MM.1S (cell line): ENCODE measurements around the gene CISD3.

ENCODE experiments used
- DNase-seq: peaks from one replicate; pipeline ENCODE4 v3.0.0-alpha.2; 2015
- H2AFZ ChIP-seq: fragments of 300-600 bp; sonication (generic); 2 replicates; pipeline ENCODE4 v1.6.0; 2016; ENCODE audit warnings: antibody characterized with exemption, low read length
- H3F3A ChIP-seq: fragments of 300-600 bp; sonication (generic); 2 replicates; pipeline ENCODE4 v1.6.1; 2016; ENCODE audit warnings: mild to moderate bottlenecking, antibody characterized with exemption, low read length, moderate library complexity, mixed read lengths; ENCODE audit not compliant: insufficient read depth
- H3K27ac ChIP-seq: fragments of 300-600 bp; sonication (generic); 2 replicates; pipeline ENCODE4 v1.5.1; 2016; ENCODE audit warnings: mild to moderate bottlenecking, low read length
- H3K27me3 ChIP-seq: fragments of 300-600 bp; sonication (generic); replicated peaks from 2 replicates; pipeline ENCODE4 v1.6.0; 2016; ENCODE audit warnings: low read length; ENCODE audit not compliant: insufficient read depth
- H3K36me3 ChIP-seq: fragments of 300-600 bp; sonication (generic); replicated peaks from 2 replicates; pipeline ENCODE4 v1.6.1; 2016; ENCODE audit warnings: mild to moderate bottlenecking, low read length, mixed read lengths; ENCODE audit not compliant: insufficient read depth
- H3K4me1 ChIP-seq: fragments of 300-600 bp; sonication (generic); 2 replicates; pipeline ENCODE4 v1.6.1; 2016; ENCODE audit warnings: low read length, mixed read lengths
- H3K4me2 ChIP-seq: fragments of 300-600 bp; sonication (generic); 2 replicates; pipeline ENCODE4 v1.6.0; 2016; ENCODE audit warnings: low read depth, low read length
- H3K4me3 ChIP-seq: fragments of 300-600 bp; sonication (generic); 2 replicates; pipeline ENCODE4 v1.5.1; 2016; ENCODE audit warnings: low read length, mixed read lengths
- H3K79me2 ChIP-seq: fragments of 300-600 bp; sonication (generic); 2 replicates; pipeline ENCODE4 v1.6.1; 2016; ENCODE audit warnings: mixed run types, low read length, mixed read lengths
- H3K9ac ChIP-seq: fragments of 300-600 bp; sonication (generic); 2 replicates; pipeline ENCODE4 v1.6.1; 2016; ENCODE audit warnings: low read length, mixed read lengths
- H3K9me2 ChIP-seq: fragments of 300-600 bp; sonication (generic); replicated peaks from 2 replicates; pipeline ENCODE4 v1.6.1; 2016; ENCODE audit warnings: mild to moderate bottlenecking, low read length, mixed read lengths; ENCODE audit not compliant: insufficient read depth
- H3K9me3 ChIP-seq: fragments of 300-600 bp; sonication (generic); replicated peaks from 2 replicates; pipeline ENCODE4 v1.6.1; 2016; ENCODE audit warnings: mild to moderate bottlenecking, low read length, mixed read lengths; ENCODE audit not compliant: insufficient read depth
- H4K20me1 ChIP-seq: fragments of 300-600 bp; sonication (generic); 2 replicates; pipeline ENCODE4 v1.6.1; 2016; ENCODE audit warnings: mild to moderate bottlenecking, low read length, moderate library complexity, mixed read lengths; ENCODE audit not compliant: insufficient read depth
- EZH2 ChIP-seq: fragments of 300-600 bp; sonication (generic); optimal IDR thresholded peaks from 2 replicates; pipeline ENCODE3; 2017; ENCODE audit warnings: low read depth, mild to moderate bottlenecking, antibody characterized with exemption, low read length, mixed read lengths
- EZH2phosphoT487 ChIP-seq: fragments of 300-600 bp; sonication (generic); IDR thresholded peaks from 2 replicates; pipeline ENCODE4 v1.6.1; 2018; ENCODE audit warnings: antibody characterized with exemption, low read length
- TF ChIP-seq, protein P1 (sequence below): fragments of 300-600 bp; sonication (generic); IDR thresholded peaks from 2 replicates; pipeline ENCODE4 v1.5.1; 2016; ENCODE audit warnings: antibody characterized with exemption, low read length, mixed read lengths

CISD3 gene

GRCh38 chr17:38703742-38704605 lies 26.2 kb upstream of the CISD3 start:
- Histone ChIP-seq H2AFZ (peak overlapping the region; percentile 61), H3K4me2 (peak overlapping the region; percentile 89), H3K36me3 (0 out of 2 replicates have a peak, but pooled peaks cover 5% of the 10 kb centered on the region), H3F3A (peaks cover 50% of the 10 kb centered on the region), H3K4me1 (peaks cover 20% of the 10 kb centered on the region), H3K79me2 (peaks cover 46% of the 10 kb centered on the region), H3K4me3 (peak overlapping the region; percentile 86), H3K9ac (peak overlapping the region; percentile 93), H4K20me1 (no peaks in the 10 kb centered on the region), H3K27me3 (no peaks in the 10 kb centered on the region), H3K9me2 (no peaks in the 10 kb centered on the region), H3K9me3 (no peaks in the 10 kb centered on the region), H3K27ac (peak overlapping the region; percentile 98)
- TF ChIP-seq EZH2phosphoT487 (no peak), EZH2 (no peak)
- TF ChIP-seq, protein P1, sequence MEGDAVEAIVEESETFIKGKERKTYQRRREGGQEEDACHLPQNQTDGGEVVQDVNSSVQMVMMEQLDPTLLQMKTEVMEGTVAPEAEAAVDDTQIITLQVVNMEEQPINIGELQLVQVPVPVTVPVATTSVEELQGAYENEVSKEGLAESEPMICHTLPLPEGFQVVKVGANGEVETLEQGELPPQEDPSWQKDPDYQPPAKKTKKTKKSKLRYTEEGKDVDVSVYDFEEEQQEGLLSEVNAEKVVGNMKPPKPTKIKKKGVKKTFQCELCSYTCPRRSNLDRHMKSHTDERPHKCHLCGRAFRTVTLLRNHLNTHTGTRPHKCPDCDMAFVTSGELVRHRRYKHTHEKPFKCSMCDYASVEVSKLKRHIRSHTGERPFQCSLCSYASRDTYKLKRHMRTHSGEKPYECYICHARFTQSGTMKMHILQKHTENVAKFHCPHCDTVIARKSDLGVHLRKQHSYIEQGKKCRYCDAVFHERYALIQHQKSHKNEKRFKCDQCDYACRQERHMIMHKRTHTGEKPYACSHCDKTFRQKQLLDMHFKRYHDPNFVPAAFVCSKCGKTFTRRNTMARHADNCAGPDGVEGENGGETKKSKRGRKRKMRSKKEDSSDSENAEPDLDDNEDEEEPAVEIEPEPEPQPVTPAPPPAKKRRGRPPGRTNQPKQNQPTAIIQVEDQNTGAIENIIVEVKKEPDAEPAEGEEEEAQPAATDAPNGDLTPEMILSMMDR: no peak
- DNase-seq: peak; percentile 94

DNA sequence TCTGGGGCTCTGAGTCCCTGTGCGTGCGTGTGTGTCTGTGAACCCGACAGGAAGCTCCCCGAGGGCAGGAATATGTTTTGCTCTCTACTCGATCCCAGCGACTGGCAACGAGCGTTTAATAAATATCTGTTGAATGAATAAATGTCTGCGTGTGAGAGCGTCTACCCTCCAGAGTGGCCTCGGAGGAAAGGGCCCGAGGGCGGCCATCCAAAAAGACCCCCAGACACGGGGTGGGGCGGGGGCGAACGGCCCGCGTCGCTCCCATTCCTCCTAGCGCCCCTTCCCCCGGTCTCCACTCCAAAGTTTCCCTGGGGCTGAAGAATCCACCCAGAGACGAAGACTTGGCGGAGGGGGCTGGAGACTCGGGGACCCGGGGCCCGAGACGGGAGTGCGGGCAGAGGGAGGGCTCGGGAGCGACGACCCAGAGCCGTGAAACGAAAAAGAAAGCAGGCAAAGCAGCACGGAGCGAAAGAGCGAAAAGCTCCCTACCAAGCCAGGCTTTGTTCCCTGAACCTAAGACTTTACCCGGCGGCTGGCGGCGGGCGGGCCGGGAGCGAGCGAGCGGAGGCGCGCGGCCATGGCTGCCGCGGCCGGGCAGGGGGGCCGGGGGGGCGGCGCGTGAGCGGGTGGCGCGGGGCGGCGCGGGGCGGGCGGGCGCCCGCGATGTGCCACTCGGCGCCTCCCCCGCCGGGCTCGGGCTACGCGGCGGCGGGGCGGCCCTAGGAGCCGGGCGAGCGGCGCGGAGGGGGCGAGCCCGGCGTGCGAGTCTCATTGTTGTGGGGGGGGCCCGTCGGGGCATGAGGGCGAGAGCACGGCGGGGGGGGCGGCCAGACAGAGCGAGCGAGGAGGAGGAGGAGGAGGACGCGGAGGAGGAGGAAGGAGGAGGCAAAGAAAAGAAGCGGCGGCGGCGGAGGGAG lies 25.3 kb upstream of the CISD3 start, which contains the start of gene MLLT6:
TSS of gene MLLT6 (plus strand) at position 668 of the 917 bp plus-strand sequence. CDS start 360 bp downstream, outside the sequence.
- Histone ChIP-seq H3K27ac (peak within 1 kb of the TSS; percentile 98), H4K20me1 (no peaks in the 10 kb centered on the region), H3K9ac (peak within 1 kb of the TSS; percentile 93), H3K27me3 (no peaks in the 10 kb centered on the region), H3K79me2 (peaks cover 55% of the 10 kb centered on the region), H3K9me2 (no peaks in the 10 kb centered on the region), H3K9me3 (no peaks in the 10 kb centered on the region), H3K4me1 (peaks cover 20% of the 10 kb centered on the region), H3K4me2 (peak within 1 kb of the TSS; percentile 89), H3K4me3 (peak within 1 kb of the TSS; percentile 86), H2AFZ (peak within 1 kb of the TSS; percentile 61), H3K36me3 (0 out of 2 replicates have a peak, but pooled peaks cover 5% of the 10 kb centered on the region), H3F3A (peaks cover 50% of the 10 kb centered on the region)
- TF ChIP-seq EZH2 (no peak), EZH2phosphoT487 (no peak)
- TF ChIP-seq, protein P1: no peak
- peak; percentile 82 for DNase-seq

- Histone ChIP-seq H3K4me1 (peaks cover 15% of the 10 kb centered on the region), H3K9me2 (no peaks in the 10 kb centered on the region), H2AFZ (no peak overlapping the region), H3K79me2 (peaks cover 61% of the 10 kb centered on the region), H3K36me3 (0 out of 2 replicates have a peak, but pooled peaks cover 5% of the 10 kb centered on the region), H3K4me2 (no peak overlapping the region), H3K27ac (no peak overlapping the region), H3K4me3 (peak overlapping the region; percentile 86; the same call in 1 of the 2 replicates), H3K27me3 (no peaks in the 10 kb centered on the region), H4K20me1 (no peaks in the 10 kb centered on the region), H3K9ac (peak overlapping the region; percentile 35; the same call in 1 of the 2 replicates), H3F3A (peaks cover 46% of the 10 kb centered on the region), H3K9me3 (no peaks in the 10 kb centered on the region)
- TF ChIP-seq, protein P1: no peak
- TF ChIP-seq EZH2 (no peak), EZH2phosphoT487 (no peak)
- DNase-seq: no peak
Observed at GRCh38 chr17:38705523-38705802, 24.7 kb upstream of the CISD3 start.
